ENCODE results near the gene CXCL3. TPM values are rescaled to one million over a fixed set of nuclear protein-coding genes. Genes with fewer than 3 reads are reported as not detected.

The CXCL3 gene
- total RNA-seq, 1 experiment from 2014 or later: 5.5 TPM

- no peak for DNase-seq (ENCODE audit: low read depth)
Measured at GRCh38 chr4:74015126-74015780, 23.2 kb downstream of the CXCL3 start.

- DNase-seq (ENCODE audit: low read depth): no peak
Measured at GRCh38 chr4:74014332-74014731, 24.2 kb downstream of the CXCL3 start.

- DNase-seq (ENCODE audit: low read depth): no peak
Measured at GRCh38 chr4:74013264-74013663, 25.2 kb downstream of the CXCL3 start.

- no peak for DNase-seq (ENCODE audit: low read depth)
Measured at GRCh38 chr4:74012130-74012529, 26.4 kb downstream of the CXCL3 start.

- no peak for DNase-seq (ENCODE audit: low read depth)
Measured at GRCh38 chr4:74009307-74009706, 29.2 kb downstream of the CXCL3 start.

- peak; percentile 40 for DNase-seq (ENCODE audit: low read depth)
Measured at GRCh38 chr4:74006009-74006476, 32.4 kb downstream of the CXCL3 start.

GRCh38 chr4:74005528-74005927 is 33.0 kb downstream of the CXCL3 start:
- DNase-seq (ENCODE audit: low read depth): peak; percentile 61

- DNase-seq (ENCODE audit: low read depth): no peak
Measured at GRCh38 chr4:74004668-74005067, 33.8 kb downstream of the CXCL3 start.

GRCh38 chr4:74000301-74000700 is 38.2 kb downstream of the CXCL3 start:
- DNase-seq (ENCODE audit: low read depth): no peak

- no peak for DNase-seq (ENCODE audit: low read depth)
Measured at GRCh38 chr4:73998040-73999011, 40.2 kb downstream of the CXCL3 start, which contains the start of gene CXCL5. TSS of gene CXCL5 (minus strand) at chr4:73998677. CDS start at chr4:73998581, 96 bp downstream.

GRCh38 chr4:73992050-73992449 is 46.4 kb downstream of the CXCL3 start:
- no peak for DNase-seq (ENCODE audit: low read depth)

- DNase-seq (ENCODE audit: low read depth): no peak
Measured at GRCh38 chr4:73991742-73992000, 46.8 kb downstream of the CXCL3 start.

GRCh38 chr4:73990988-73991741 is 47.3 kb downstream of the CXCL3 start:
- DNase-seq (ENCODE audit: low read depth): no peak

- no peak for DNase-seq (ENCODE audit: low read depth)
Measured at GRCh38 chr4:73989928-73990327, 48.6 kb downstream of the CXCL3 start.

- no peak for DNase-seq (ENCODE audit: low read depth)
Measured at GRCh38 chr4:73989031-73989430, 49.5 kb downstream of the CXCL3 start.

- no peak for DNase-seq (ENCODE audit: low read depth)
Measured at GRCh38 chr4:73988061-73988460, 50.4 kb downstream of the CXCL3 start, which contains the start of gene PPBP. TSS of gene PPBP (minus strand) at chr4:73988190. CDS start at chr4:73988103, 87 bp downstream.

Small RNA genes lying within 50 kb of the gene (small RNA-seq; reads per million reads assigned to genes)
- not detected for gene RN7SL218P

Other genes starting within 250 kb of the CXCL3 start
- gene CXCL6, start 202.0 kb downstream of the CXCL3 start, total RNA-seq (2014; rRNA removed; shearing (Covaris generic)): not detected in 2 replicates
- not detected in 2 replicates for gene PF4V1, start 185.4 kb downstream of the CXCL3 start, total RNA-seq (2014; rRNA removed; shearing (Covaris generic))
- gene CXCL1, start 169.3 kb downstream of the CXCL3 start, total RNA-seq (2014; rRNA removed; shearing (Covaris generic)): not detected in 2 replicates
- gene PF4, start 56.7 kb downstream of the CXCL3 start, total RNA-seq (2014; rRNA removed; shearing (Covaris generic)): not detected in 2 replicates
- not detected in 2 replicates for gene PPBP, start 50.5 kb downstream of the CXCL3 start, total RNA-seq (2014; rRNA removed; shearing (Covaris generic))
- gene CXCL5, start 40.0 kb downstream of the CXCL3 start, total RNA-seq (2014; rRNA removed; shearing (Covaris generic)): 0.10 TPM in 1 of 2 replicates, not detected in the other
- gene CXCL2, start 60.5 kb upstream of the CXCL3 start, total RNA-seq (2014; rRNA removed; shearing (Covaris generic)): not detected in 2 replicates
- 15.2 and 15.5 TPM in 2 replicates for gene MTHFD2L, start 119.4 kb upstream of the CXCL3 start, total RNA-seq (2014; rRNA removed; shearing (Covaris generic))

All from HT1080 (cell line).